ENCODE results near the gene COPS4.
"Not testable (repeated sequence)": the region's sequence is repeated elsewhere in the genome, so short reads cannot be mapped to it uniquely, and the experiment has no call there.

Gene COPS4

DNA sequence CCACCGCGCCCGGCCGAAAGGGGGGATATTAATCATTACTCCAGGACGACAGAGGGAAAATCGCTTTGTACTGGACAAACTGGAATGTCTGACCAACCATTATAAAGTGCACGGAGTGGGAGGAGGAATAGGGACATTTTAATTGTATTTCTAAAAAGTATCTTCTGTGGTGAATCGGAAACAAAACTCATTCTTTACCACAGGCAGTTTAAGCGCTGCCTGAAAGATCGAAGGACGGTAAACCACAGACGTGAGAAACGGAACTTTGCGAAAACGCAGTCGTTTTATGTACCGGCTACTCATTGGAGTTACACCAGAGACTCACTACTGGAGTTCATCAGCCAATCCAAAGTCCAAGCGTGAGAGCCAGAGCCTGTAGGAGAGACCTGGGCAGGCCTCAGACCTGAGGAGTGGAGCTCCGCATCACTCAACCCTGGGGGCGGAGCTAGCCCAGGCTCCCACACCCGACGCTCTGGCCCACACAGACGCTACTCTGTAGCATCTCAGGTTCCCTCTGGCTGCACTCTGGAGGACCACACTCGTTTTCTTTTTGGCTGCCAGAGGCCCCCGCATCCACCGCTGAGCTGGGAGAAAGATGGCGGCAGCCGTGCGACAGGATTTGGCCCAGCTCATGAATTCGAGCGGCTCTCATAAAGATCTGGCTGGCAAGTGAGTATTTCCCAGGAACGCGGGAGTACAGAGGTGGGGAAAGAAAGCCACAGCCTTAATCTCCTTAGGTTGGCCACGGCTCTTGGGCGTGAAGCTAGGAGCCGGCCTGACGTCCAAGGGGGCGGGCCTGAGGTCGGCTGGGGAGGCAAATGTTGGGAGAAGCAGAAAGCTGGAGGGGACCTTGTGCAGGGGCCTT is at the start of gene COPS4:
COPS4 (plus strand) TSS at position 554 of the 865 bp plus-strand sequence; CDS start at position 596, 42 bp downstream.
- FAIRE-seq, result peak; percentile 99

DNA sequence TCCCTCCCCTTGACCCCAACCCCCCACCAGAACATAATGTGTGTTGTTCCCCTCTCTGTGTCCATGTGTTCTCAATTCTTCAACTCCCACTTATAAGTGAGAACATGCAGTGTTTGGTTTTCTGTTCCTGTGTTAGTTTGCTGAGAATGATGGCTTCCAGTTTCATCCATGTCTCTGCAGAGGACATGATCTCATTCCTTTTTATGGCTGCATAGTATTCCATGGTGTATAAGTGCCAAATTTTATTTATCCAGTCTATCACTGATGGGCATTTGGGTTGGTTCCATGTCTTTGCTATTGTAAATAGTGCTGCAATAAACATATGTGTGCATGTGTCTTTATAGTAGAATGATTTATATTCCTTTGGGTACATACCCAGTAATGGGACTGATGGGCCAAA is 47.5 kb upstream of the COPS4 start:
- not testable (repeated sequence) for FAIRE-seq

GRCh38 chr4:82988323-82988832 is 46.6 kb upstream of the COPS4 start:
- no peak for FAIRE-seq

DNA sequence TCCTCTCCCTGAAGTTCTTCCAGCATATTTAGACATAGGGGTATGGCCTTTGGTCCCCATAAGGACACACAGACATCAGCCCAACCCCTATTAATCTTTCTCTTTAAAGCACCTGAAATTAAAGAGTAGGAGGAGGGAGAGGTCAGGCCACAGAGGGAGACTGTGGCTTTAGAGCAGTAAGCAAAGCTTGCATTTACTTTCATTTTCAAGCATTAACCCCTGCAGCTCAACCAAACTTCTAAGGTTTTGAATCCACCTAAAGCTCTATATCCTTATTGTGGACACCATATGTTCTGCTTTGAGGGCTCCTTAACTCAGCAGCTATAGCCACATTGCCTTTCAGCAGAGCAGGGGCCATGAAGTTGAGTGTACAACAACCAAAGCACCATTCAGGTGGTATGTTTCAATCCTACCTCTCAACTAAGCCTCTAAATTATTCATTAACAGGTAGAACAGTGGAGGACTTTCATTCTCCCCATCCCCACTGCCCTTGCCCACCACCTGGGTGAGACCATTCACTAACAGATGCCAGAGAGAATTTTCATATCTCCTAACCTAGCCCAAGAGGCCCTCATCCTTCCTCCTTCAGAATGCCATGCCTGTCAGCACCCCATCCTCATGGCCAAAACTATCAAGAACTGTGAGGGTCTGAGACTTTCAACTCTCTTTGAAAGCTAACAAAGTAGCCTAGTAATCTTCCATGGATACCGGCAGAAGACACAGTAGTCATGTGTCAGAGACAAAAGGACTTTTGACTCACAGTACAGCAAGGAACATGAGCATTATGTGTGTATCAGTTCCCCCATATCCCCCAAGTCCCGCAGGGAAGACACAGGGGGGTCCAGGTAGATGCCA is 45.2 kb upstream of the COPS4 start:
- no peak for FAIRE-seq

DNA sequence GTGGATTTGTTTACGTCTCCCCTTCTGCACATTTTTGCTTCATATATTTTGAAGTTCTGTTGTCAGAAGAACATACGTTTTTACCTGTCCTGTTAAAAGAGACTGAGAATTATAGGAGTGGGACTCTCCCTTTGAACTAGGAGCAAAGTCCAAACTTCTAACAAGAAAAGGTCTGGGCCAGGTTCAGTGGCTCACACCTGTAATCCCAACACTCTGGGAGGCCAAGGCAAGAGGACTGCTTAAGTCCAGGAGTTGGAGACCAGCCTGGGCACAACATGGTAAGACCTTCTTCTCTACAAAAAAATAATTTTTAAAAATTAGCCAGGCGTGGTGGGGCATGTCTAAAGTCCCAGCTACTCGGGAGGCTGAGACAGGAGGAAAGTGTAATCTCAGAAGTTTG is 40.1 kb upstream of the COPS4 start:
- no peak for FAIRE-seq

GRCh38 chr4:82998898-82999297 is 36.1 kb upstream of the COPS4 start:
- FAIRE-seq, result no peak

DNA sequence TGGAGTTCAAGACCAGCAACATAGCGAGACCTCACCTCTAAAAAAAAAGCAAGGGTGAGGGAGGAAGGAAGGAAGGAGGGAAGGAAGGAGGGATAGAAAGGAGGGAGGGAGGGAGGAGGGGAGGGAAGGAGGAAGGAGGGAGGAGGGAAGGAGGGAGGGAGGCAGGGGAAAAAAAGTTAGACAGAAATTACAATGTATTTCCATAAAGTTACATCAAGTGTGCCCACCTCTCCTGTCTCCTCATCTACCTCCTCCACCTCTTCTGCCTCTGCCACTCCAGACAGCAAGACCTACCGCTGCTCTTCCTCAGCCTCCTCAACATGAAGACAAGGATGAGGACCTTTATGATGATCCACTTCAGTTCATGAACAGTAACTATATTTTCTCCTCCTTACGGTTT is 32.7 kb upstream of the COPS4 start:
- FAIRE-seq, result no peak

- FAIRE-seq, result not testable (repeated sequence)
Measured at GRCh38 chr4:83003044-83003791, 31.8 kb upstream of the COPS4 start.

DNA sequence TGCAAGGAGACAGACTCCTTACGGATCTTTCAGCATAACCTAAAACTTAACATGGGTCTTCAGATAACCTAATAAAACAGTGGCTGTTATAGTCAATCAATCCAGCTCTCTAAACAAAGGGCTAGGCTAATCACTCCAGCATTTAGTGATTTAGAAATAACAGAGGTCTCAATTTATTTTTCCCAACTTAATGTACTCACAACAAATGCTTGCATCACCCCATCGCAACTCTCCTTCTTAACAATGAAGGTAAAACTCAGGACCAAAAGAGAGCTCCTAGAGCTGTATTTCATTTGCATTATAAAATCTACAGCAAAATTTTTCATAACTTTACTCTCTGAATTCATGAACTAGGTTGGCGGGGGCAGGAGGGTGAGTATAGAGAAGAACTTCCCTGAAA is 25.5 kb upstream of the COPS4 start:
- FAIRE-seq, result no peak

DNA sequence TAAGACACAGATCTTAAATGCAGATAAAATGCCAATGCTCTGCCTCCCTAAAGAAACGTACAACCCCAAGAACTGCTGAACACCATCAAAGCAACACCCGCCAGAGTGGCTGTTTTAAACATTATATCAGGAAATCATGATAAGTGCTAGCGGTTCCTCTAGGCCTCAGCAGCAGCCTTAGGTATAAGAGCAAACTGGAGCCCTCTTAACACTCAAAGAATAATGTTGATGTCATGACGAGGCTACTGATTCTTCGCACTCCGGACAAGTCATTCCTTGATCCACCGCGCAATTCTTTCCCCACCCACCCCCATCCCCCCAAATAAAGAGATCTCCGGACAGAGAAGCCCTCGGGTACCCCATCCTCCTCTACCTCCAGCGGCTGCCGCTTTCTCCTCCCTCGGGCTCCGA is 24.9 kb upstream of the COPS4 start:
- FAIRE-seq, result no peak

GRCh38 chr4:83010522-83011318 is 24.3 kb upstream of the COPS4 start, which contains the start of gene LIN54:
TSS of gene LIN54 (minus strand) at chr4:83010823. CDS start at chr4:82984844, 25,979 bp downstream.
- no peak for FAIRE-seq

DNA sequence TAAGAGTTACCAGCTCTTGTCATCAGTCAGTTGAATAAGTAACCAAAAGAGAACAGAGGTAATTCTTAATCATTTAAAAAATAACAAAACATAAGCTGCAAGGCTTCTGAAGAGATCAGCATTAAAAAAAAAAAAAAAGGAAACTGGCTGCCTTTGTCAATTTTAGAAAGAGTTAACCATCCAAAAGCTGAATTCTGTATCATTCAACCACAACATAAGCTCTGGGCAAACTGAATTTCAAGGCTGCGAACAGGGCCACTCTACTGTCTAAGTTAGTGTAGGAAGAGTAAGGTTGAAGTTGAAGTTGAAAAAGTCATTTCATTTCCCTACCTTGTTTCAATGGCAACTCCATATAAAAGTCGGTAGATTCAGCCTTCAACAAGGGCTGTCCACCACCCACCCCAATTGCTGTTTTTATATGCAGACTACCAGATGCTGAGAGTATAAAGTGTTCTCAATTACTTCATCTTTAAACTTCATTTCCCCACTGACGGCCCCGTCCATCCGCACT is 23.2 kb upstream of the COPS4 start:
- FAIRE-seq, result no peak

GRCh38 chr4:83012200-83012686 is 22.7 kb upstream of the COPS4 start:
- no peak for FAIRE-seq

DNA sequence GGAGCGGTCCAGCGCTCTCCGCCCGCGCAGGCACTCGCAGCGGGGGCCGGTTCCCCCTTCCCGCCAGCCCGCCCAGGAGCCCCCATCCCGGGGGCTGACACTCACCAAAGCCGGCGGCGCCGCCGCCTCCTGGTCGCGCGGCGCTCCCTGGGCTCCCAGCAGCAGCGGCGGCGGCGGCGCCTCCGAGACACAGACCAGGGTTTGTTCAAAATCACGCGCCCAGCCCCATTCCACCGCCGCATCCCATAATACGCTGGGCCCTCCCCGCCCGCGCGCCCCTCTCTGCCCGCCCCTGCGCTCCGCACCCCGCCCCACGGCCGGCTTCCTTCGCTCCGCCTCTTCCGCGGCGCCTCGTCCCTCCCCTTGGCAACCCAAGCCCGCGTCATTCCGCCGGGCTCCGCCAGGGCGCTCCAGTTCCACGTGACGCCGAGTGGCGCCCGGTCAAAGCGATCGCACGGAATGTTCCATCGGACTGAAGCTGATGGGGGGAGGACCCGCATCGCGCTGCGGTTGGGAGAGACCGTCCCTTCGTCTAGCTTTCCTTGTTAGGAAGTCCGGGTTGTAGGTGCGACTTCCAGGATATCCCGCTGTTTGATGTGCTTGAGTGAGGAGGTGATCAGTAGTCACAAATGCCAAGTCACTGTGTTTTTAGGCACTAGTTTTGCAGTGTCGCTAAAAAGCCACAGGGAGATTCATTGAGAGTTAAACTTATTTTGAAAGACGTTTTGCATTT is 22.1 kb upstream of the COPS4 start:
- peak; percentile 87 for FAIRE-seq

DNA sequence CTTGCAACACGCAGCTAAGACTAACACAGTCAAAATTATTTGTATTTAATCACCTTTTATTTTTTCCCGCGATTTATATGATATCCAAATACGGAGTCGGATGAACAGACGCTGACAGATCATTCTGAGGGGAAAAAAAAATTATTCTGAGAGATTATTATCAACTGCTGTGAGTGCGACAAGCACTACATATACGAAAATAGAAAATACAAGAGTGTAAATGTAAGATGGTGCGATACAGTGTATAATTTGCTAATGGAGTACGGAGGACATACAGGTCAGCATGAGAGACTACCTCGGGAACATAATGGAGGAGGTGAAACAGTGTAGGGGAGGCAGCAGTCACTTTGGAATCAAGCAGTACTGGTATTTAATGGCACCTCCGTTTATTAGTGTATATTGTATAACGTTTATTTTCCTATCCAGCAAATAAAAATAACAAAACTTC is 21.5 kb upstream of the COPS4 start:
- no peak for FAIRE-seq

DNA sequence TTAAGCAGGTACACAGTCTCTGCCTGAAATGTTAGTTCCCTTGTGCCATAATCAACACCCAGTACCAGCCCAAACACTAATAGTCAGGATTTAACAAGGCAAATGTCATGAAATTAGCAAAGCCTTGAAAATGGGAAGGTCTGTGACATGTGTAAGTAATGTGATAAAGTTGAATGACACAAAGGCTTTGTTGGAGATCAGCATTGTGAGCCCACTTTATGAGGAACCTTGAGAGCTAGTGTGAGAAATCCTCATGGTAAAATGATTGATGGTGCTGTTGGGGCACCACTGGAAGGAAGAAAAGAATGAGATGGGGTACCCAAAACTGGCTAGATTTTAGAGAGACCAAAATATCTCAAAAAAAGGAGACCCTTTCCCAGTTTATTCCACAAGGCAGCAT is 21.1 kb upstream of the COPS4 start:
- no peak for FAIRE-seq

GRCh38 chr4:83019794-83020494 is 15.0 kb upstream of the COPS4 start:
- FAIRE-seq, result no peak

GRCh38 chr4:83022724-83023450 is 12.1 kb upstream of the COPS4 start:
- no peak for FAIRE-seq

GRCh38 chr4:83023599-83023998 is 11.4 kb upstream of the COPS4 start:
- FAIRE-seq, result not testable (repeated sequence)

Measured in A204.1 (cell line).